Measurements from ENCODE around the gene RIPOR3.

The RIPOR3 gene

GRCh38 chr20:50589548-50590347 lies 101.6 kb downstream of the RIPOR3 start:
- DNase-seq (ENCODE audit: low spot score) = no peak

- peak; percentile 47 for DNase-seq (ENCODE audit: low spot score)
Measured at GRCh38 chr20:50588034-50588736, 103.2 kb downstream of the RIPOR3 start.

- no peak for DNase-seq (ENCODE audit: low spot score)
Measured at GRCh38 chr20:50587291-50587961, 103.9 kb downstream of the RIPOR3 start.

- no peak for DNase-seq (ENCODE audit: low spot score)
Measured at GRCh38 chr20:50586531-50587232, 104.7 kb downstream of the RIPOR3 start.

- no peak for DNase-seq (ENCODE audit: low spot score)
Measured at GRCh38 chr20:50585678-50586077, 105.7 kb downstream of the RIPOR3 start.

- no peak for DNase-seq (ENCODE audit: low spot score)
Measured at GRCh38 chr20:50585214-50585613, 106.1 kb downstream of the RIPOR3 start.

- no peak for DNase-seq (ENCODE audit: low spot score)
Measured at GRCh38 chr20:50584687-50585086, 106.7 kb downstream of the RIPOR3 start.

GRCh38 chr20:50583442-50584150 lies 107.7 kb downstream of the RIPOR3 start:
- no peak for DNase-seq (ENCODE audit: low spot score)

GRCh38 chr20:50582591-50583234 lies 108.6 kb downstream of the RIPOR3 start:
- no peak for DNase-seq (ENCODE audit: low spot score)

GRCh38 chr20:50582092-50582491 lies 109.2 kb downstream of the RIPOR3 start:
- DNase-seq (ENCODE audit: low spot score) = no peak

- DNase-seq (ENCODE audit: low spot score) = no peak
Measured at GRCh38 chr20:50580842-50581544, 110.3 kb downstream of the RIPOR3 start.

- DNase-seq (ENCODE audit: low spot score) = peak; percentile 22
Measured at GRCh38 chr20:50580016-50580747, 111.2 kb downstream of the RIPOR3 start.

GRCh38 chr20:50579511-50579910 lies 111.8 kb downstream of the RIPOR3 start:
- DNase-seq (ENCODE audit: low spot score) = no peak

GRCh38 chr20:50578778-50579165 lies 112.6 kb downstream of the RIPOR3 start:
- DNase-seq (ENCODE audit: low spot score) = no peak

GRCh38 chr20:50578061-50578777 lies 113.1 kb downstream of the RIPOR3 start:
- DNase-seq (ENCODE audit: low spot score) = no peak

- DNase-seq (ENCODE audit: low spot score) = no peak
Measured at GRCh38 chr20:50577175-50578018, 113.9 kb downstream of the RIPOR3 start.

- DNase-seq (ENCODE audit: low spot score) = peak; percentile 16
Measured at GRCh38 chr20:50575865-50576720, 115.2 kb downstream of the RIPOR3 start.

Data from LoVo (cell line).